T-cell (primary cell): ENCODE results near the gene RBM15. TPM values are rescaled to one million over a fixed set of nuclear protein-coding genes. Genes with fewer than 3 reads are reported as not detected.
A peak's percentile ranks its signal among the peaks of the same experiment; 100 is the strongest.

ENCODE experiments used
- ATAC-seq, 4 experiments: fragments of 200-7000 bp in 3 of 4; fragments of 150-1000 bp in 1 of 4; cut with Tn5 transposase; replicated peaks in 1 of 4; 1 replicate in 3 of 4; 2 replicates in 1 of 4; pipeline ENCODE4 v1.10.0; 2021; ENCODE audit warnings: moderate library complexity in 3 of 4, mild to moderate bottlenecking in 2 of 4, moderate number of reproducible peaks in 1 of 4
- CTCF ChIA-PET, 2 donors: fragments of 300-600 bp; sonication (Branson Sonifier 250); formaldehyde crosslinking; loops; one replicate each; lab custom pipeline; 2022; ENCODE audit warnings: antibody characterized with exemption in 2 of 2; lab: Charles Lee
- POLR2A ChIA-PET, 2 donors: fragments of 300-600 bp; sonication (Branson Sonifier 250); formaldehyde crosslinking; loops; one replicate each; lab custom pipeline; 2022; ENCODE audit warnings: antibody characterized with exemption in 2 of 2; lab: Charles Lee
- DNase-seq, 35 experiments: peaks; one replicate each; pipeline versions ENCODE4 v3.0.0 to v3.0.0-alpha.2; 2013 to 2023
- H3K27ac ChIP-seq: one replicate; pipeline ENCODE4 v1.5.1; 2013; ENCODE audit warnings: low read length
- H3K27me3 ChIP-seq, 2 experiments: replicated peaks in 1 of 2; 1 replicate in 1 of 2; 2 replicates in 1 of 2; pipeline versions ENCODE4 v1.6.1 to v1.7.0; 2013; ENCODE audit warnings: low read length in 1 of 2, mixed read lengths in 1 of 2; ENCODE audit not compliant: control insufficient read depth in 2 of 2, insufficient read depth in 2 of 2; ENCODE audit errors: extremely low read depth in 1 of 2
- H3K36me3 ChIP-seq, 2 donors: 1 replicate in 1 of 2; 2 replicates in 1 of 2; pipeline versions ENCODE4 v1.6.1 to v1.7.0; 2013; ENCODE audit warnings: low read length in 1 of 2; ENCODE audit not compliant: control insufficient read depth in 2 of 2, insufficient read depth in 1 of 2; ENCODE audit errors: extremely low read depth in 1 of 2
- H3K4me1 ChIP-seq, 2 experiments: 1 replicate in 1 of 2; 2 replicates in 1 of 2; pipeline versions ENCODE4 v1.6.1 to v1.7.0; 2013; ENCODE audit warnings: low read length in 2 of 2, mixed read lengths in 1 of 2; ENCODE audit not compliant: insufficient read depth in 2 of 2, control insufficient read depth in 1 of 2; ENCODE audit errors: extremely low read depth in 1 of 2
- H3K4me3 ChIP-seq, 2 donors: 1 replicate in 1 of 2; 2 replicates in 1 of 2; pipeline versions ENCODE4 v1.5.1 to v1.7.0; 2013; ENCODE audit warnings: mild to moderate bottlenecking in 2 of 2, low read length in 1 of 2, moderate library complexity in 1 of 2; ENCODE audit not compliant: control insufficient read depth in 1 of 2; ENCODE audit errors: extremely low read depth in 1 of 2
- H3K9me3 ChIP-seq: 2 replicates; pipeline ENCODE4 v1.7.0; 2013
- H3K27ac Mint-ChIP-seq, 2 donors: one replicate each; pipeline ENCODE4 v1.8.0; 2020 to 2021; ENCODE audit warnings: mild to moderate bottlenecking in 2 of 2, mixed read lengths in 2 of 2
- H3K27me3 Mint-ChIP-seq, 2 donors: one replicate each; pipeline ENCODE4 v1.8.0; 2021 to 2022; ENCODE audit warnings: mixed read lengths in 2 of 2
- H3K36me3 Mint-ChIP-seq: one replicate; pipeline ENCODE4 v1.8.0; 2021; ENCODE audit warnings: mixed read lengths
- H3K4me1 Mint-ChIP-seq, 3 donors: one replicate each; pipeline ENCODE4 v1.8.0; 2020 to 2022; ENCODE audit warnings: mixed read lengths in 3 of 3, mild to moderate bottlenecking in 1 of 3
- H3K4me3 Mint-ChIP-seq, 3 donors: one replicate each; pipeline ENCODE4 v1.8.0; 2020 to 2022; ENCODE audit warnings: mild to moderate bottlenecking in 3 of 3, mixed read lengths in 3 of 3, moderate library complexity in 3 of 3
- H3K9me3 Mint-ChIP-seq, 3 donors: one replicate each; pipeline ENCODE4 v1.8.0; 2020 to 2022; ENCODE audit warnings: mixed read lengths in 3 of 3
- WGBS: methylation state at CpG from one replicate; pipeline ENCODE4 v1.1.5; 2013; ENCODE audit warnings: missing lambda C conversion rate; ENCODE audit not compliant: insufficient coverage; 5-methylcytosine and 5-hydroxymethylcytosine counted together
- total RNA-seq, 35 experiments: library from RNA in 6 of 35; stranded (reverse) in 6 of 35; fragments of 120-200 nt in 1 of 35; gene quantifications; one replicate each; pipeline versions ENCODE4 v1.2.1 to v1.2.4 and lab custom pipeline; 2013 to 2026

Gene RBM15
- total RNA-seq, 5 donors from 2014 or later (not counting 1 experiment from before 2014, with no cell fraction given) = 41.1 to 46.0 (median 43.7) TPM

GRCh38 chr1:110385369-110385768, 46.2 kb downstream of the RBM15 start:
- peaks cover 2 to 12% of the 10 kb centered on the region in 2 experiments for H3K4me1 ChIP-seq
- no peaks in the 10 kb centered on the region for H3K9me3 Mint-ChIP-seq
- peaks cover 14 to 33% (median 18%) of the 10 kb centered on the region in 3 donors for H3K4me1 Mint-ChIP-seq
- peak overlapping the region in 1 of 2 donors; percentile 41 for H3K27ac Mint-ChIP-seq
- peaks cover 8% of the 10 kb centered on the region for H3K36me3 Mint-ChIP-seq
- no CpG with 5 or more reads among the region's 1 CpG for WGBS
- CTCF ChIA-PET = no interaction called here
- H3K27me3 ChIP-seq = no peaks in the 10 kb centered on the region
- no peak for DNase-seq
- no peaks in the 10 kb centered on the region for H3K9me3 ChIP-seq
- no peaks in the 10 kb centered on the region for H3K36me3 ChIP-seq
- no peak overlapping the region for H3K27ac ChIP-seq
- ATAC-seq = no peak
- no peaks in the 10 kb centered on the region for H3K27me3 Mint-ChIP-seq
- no peak overlapping the region for H3K4me3 ChIP-seq
- no peak overlapping the region for H3K4me3 Mint-ChIP-seq
- POLR2A ChIA-PET = no interaction called here

- Histone ChIP-seq H3K4me1 (peaks cover 2 to 12% of the 10 kb centered on the region in 2 experiments), H3K4me3 (no peak overlapping the region), H3K27me3 (no peaks in the 10 kb centered on the region), H3K27ac (no peak overlapping the region), H3K36me3 (no peaks in the 10 kb centered on the region), H3K9me3 (no peaks in the 10 kb centered on the region)
- H3K27ac Mint-ChIP-seq = no peak overlapping the region
- no peak overlapping the region for H3K4me3 Mint-ChIP-seq
- peaks cover 5% of the 10 kb centered on the region for H3K36me3 Mint-ChIP-seq
- H3K4me1 Mint-ChIP-seq = peaks cover 14 to 31% (median 18%) of the 10 kb centered on the region in 3 donors
- WGBS = no CpG with 5 or more reads among the region's 1 CpG
- no peak for ATAC-seq
- CTCF ChIA-PET = interaction anchor here in 1 of 2 donors (1.2 kb wide), 1 partner anchor 14 kb away, joined by 3 read pairs; no protein-coding TSS in a partner anchor
- no peak for DNase-seq
- no peaks in the 10 kb centered on the region for H3K9me3 Mint-ChIP-seq
- POLR2A ChIA-PET = no interaction called here
- H3K27me3 Mint-ChIP-seq = no peaks in the 10 kb centered on the region
These were observed 48.0 kb downstream of the RBM15 start for GRCh38 chr1:110387048-110387754.

GRCh38 chr1:110390096-110390495, 50.9 kb downstream of the RBM15 start:
- DNase-seq = no peak
- H3K27ac Mint-ChIP-seq = no peak overlapping the region

GRCh38 chr1:110390692-110391245, 51.6 kb downstream of the RBM15 start, which contains the start of gene SLC16A4:
Gene SLC16A4 (minus strand): TSS chr1:110391026. CDS start chr1:110389323, 1,703 bp downstream.
- Histone ChIP-seq H3K27ac (no peak within 1 kb of the TSS), H3K4me1 (no peaks in the 10 kb centered on the region), H3K27me3 (no peaks in the 10 kb centered on the region), H3K36me3 (peaks cover 0 to 9% of the 10 kb centered on the region in 2 donors), H3K4me3 (no peak within 1 kb of the TSS), H3K9me3 (no peaks in the 10 kb centered on the region)
- ChIA-PET POLR2A (no interaction called here), CTCF (no interaction called here)
- no peak for DNase-seq
- peaks cover 19% of the 10 kb centered on the region for H3K36me3 Mint-ChIP-seq
- H3K4me3 Mint-ChIP-seq = no peak within 1 kb of the TSS
- H3K27me3 Mint-ChIP-seq = no peaks in the 10 kb centered on the region
- H3K27ac Mint-ChIP-seq = no peak within 1 kb of the TSS
- H3K9me3 Mint-ChIP-seq = no peaks in the 10 kb centered on the region
- H3K4me1 Mint-ChIP-seq = peaks cover 0 to 4% (median 0%) of the 10 kb centered on the region in 3 donors
- no peak for ATAC-seq
- WGBS = no CpG with 5 or more reads among the region's 8 CpGs

More at GRCh38 chr1:110390096-110390495, 50.9 kb downstream of the RBM15 start:
- Mint-ChIP-seq H3K4me3 (no peak overlapping the region), H3K9me3 (no peaks in the 10 kb centered on the region), H3K36me3 (peaks cover 14% of the 10 kb centered on the region), H3K27me3 (no peaks in the 10 kb centered on the region), H3K4me1 (peaks cover 0 to 9% (median 0%) of the 10 kb centered on the region in 3 donors)
- H3K4me1 ChIP-seq = no peaks in the 10 kb centered on the region
- H3K36me3 ChIP-seq = peaks cover 0 to 7% of the 10 kb centered on the region in 2 donors
- ATAC-seq = no peak
- H3K27ac ChIP-seq = no peak overlapping the region
- no peaks in the 10 kb centered on the region for H3K9me3 ChIP-seq
- ChIA-PET CTCF (no interaction called here), POLR2A (no interaction called here)
- no CpG with 5 or more reads among the region's 6 CpGs for WGBS
- H3K27me3 ChIP-seq = no peaks in the 10 kb centered on the region
- H3K4me3 ChIP-seq = no peak overlapping the region

GRCh38 chr1:110393286-110393685, 54.1 kb downstream of the RBM15 start:
- POLR2A ChIA-PET = no interaction called here
- Histone ChIP-seq H3K27me3 (no peaks in the 10 kb centered on the region), H3K27ac (no peak overlapping the region), H3K4me1 (no peaks in the 10 kb centered on the region), H3K9me3 (no peaks in the 10 kb centered on the region), H3K36me3 (peaks cover 0 to 10% of the 10 kb centered on the region in 2 donors), H3K4me3 (no peak overlapping the region)
- Mint-ChIP-seq H3K4me1 (no peaks in the 10 kb centered on the region), H3K36me3 (peaks cover 21% of the 10 kb centered on the region), H3K27me3 (no peaks in the 10 kb centered on the region), H3K27ac (no peak overlapping the region), H3K4me3 (no peak overlapping the region), H3K9me3 (no peaks in the 10 kb centered on the region)
- ATAC-seq = no peak
- CTCF ChIA-PET = no interaction called here
- DNase-seq = no peak
- 100% methylated on average over 1 of the region's 2 CpGs for WGBS

- H3K36me3 ChIP-seq = peaks cover 0 to 14% of the 10 kb centered on the region in 2 donors
- ATAC-seq (no peak), DNase-seq (no peak)
- Mint-ChIP-seq H3K4me3 (no peak overlapping the region), H3K36me3 (peaks cover 23% of the 10 kb centered on the region), H3K4me1 (no peaks in the 10 kb centered on the region), H3K9me3 (no peaks in the 10 kb centered on the region), H3K27me3 (no peaks in the 10 kb centered on the region), H3K27ac (no peak overlapping the region)
- H3K4me1 ChIP-seq = no peaks in the 10 kb centered on the region
- WGBS = 84% methylated on average over 2 of the region's 3 CpGs
- CTCF ChIA-PET = no interaction called here
- no peaks in the 10 kb centered on the region for H3K9me3 ChIP-seq
- POLR2A ChIA-PET = no interaction called here
- H3K27ac ChIP-seq = no peak overlapping the region
- H3K4me3 ChIP-seq = no peak overlapping the region
- H3K27me3 ChIP-seq = no peaks in the 10 kb centered on the region
These were observed 54.7 kb downstream of the RBM15 start for GRCh38 chr1:110393691-110394492.
